OCI-LY1 (cell line): ENCODE measurements around the gene TTLL5.

ENCODE experiments used
- H2AFZ ChIP-seq: fragments of 200-600 bp; sonication (generic), shearing (Covaris generic); 2 replicates; pipeline ENCODE4 v1.6.0; 2014; ENCODE audit warnings: antibody characterized with exemption, mild to moderate bottlenecking, low read length
- H3F3A ChIP-seq: fragments of 200-600 bp; sonication (generic), shearing (Covaris generic); 2 replicates; pipeline ENCODE4 v1.6.0; 2014; ENCODE audit warnings: mild to moderate bottlenecking, antibody characterized with exemption, low read length, moderate library complexity; ENCODE audit not compliant: insufficient read depth
- H3K27ac ChIP-seq: fragments of 200-600 bp; sonication (generic); 2 replicates; pipeline ENCODE4 v1.5.1; 2014; ENCODE audit warnings: low read length, mixed run types, mild to moderate bottlenecking, low read depth; ENCODE audit not compliant: poor library complexity, severe bottlenecking
- H3K27me3 ChIP-seq: fragments of 200-600 bp; sonication (generic); 2 replicates; pipeline ENCODE4 v1.6.0; 2014; ENCODE audit warnings: antibody characterized with exemption, mild to moderate bottlenecking, low read length, moderate library complexity; ENCODE audit not compliant: insufficient read depth
- H3K36me3 ChIP-seq: fragments of 200-600 bp; sonication (generic); 2 replicates; pipeline ENCODE4 v1.6.1; 2014; ENCODE audit warnings: mild to moderate bottlenecking, antibody characterized with exemption, low read length, moderate library complexity, mixed read lengths; ENCODE audit not compliant: insufficient read depth
- H3K4me1 ChIP-seq: fragments of 200-600 bp; sonication (generic); 2 replicates; pipeline ENCODE4 v1.5.1; 2014; ENCODE audit warnings: mild to moderate bottlenecking, low read length, moderate library complexity; ENCODE audit not compliant: insufficient read depth, severe bottlenecking
- H3K4me2 ChIP-seq: fragments of 200-600 bp; sonication (generic), shearing (Covaris generic); 2 replicates; pipeline ENCODE4 v1.6.1; 2014; ENCODE audit warnings: low read length
- H3K4me3 ChIP-seq: fragments of 200-600 bp; sonication (generic); 2 replicates; pipeline ENCODE4 v1.5.1; 2014; ENCODE audit warnings: low read length, low read depth, mild to moderate bottlenecking, mixed read lengths; ENCODE audit not compliant: poor library complexity, severe bottlenecking
- H3K79me2 ChIP-seq: fragments of 200-600 bp; shearing (Covaris generic); 2 replicates; pipeline ENCODE4 v1.6.1; 2016; ENCODE audit warnings: mixed run types, low read length, mixed read lengths; ENCODE audit not compliant: insufficient read depth
- H3K9ac ChIP-seq: fragments of 200-600 bp; sonication (generic), shearing (Covaris generic); 2 replicates; pipeline ENCODE4 v1.6.1; 2014; ENCODE audit warnings: mild to moderate bottlenecking, low read length, mixed read lengths
- H3K9me2 ChIP-seq: fragments of 200-600 bp; sonication (generic), shearing (Covaris generic); 2 replicates; pipeline ENCODE4 v1.6.1; 2014; ENCODE audit warnings: low read depth, mild to moderate bottlenecking, low read length, mixed read lengths
- H3K9me3 ChIP-seq: fragments of 200-600 bp; shearing (Covaris generic); 2 replicates; pipeline ENCODE4 v1.6.1; 2014; ENCODE audit warnings: low read length, mixed read lengths
- H4K20me1 ChIP-seq: fragments of 200-600 bp; sonication (generic), shearing (Covaris generic); 2 replicates; pipeline ENCODE4 v1.6.0; 2016; ENCODE audit warnings: mild to moderate bottlenecking, low read length; ENCODE audit not compliant: insufficient read depth
- CTCF ChIP-seq: fragments of 200-600 bp; sonication (generic), shearing (Covaris generic); IDR thresholded peaks from 2 replicates; pipeline ENCODE4 v1.5.1; 2017; ENCODE audit warnings: mild to moderate bottlenecking, antibody characterized with exemption, low read length, moderate library complexity, mixed read lengths
- EZH2 ChIP-seq: fragments of 200-600 bp; sonication (generic), shearing (Covaris generic); IDR thresholded peaks from 2 replicates; pipeline ENCODE4 v1.8.0; 2017; ENCODE audit warnings: borderline replicate concordance, mixed run types, mild to moderate bottlenecking, antibody characterized with exemption, low read length, moderate library complexity, mixed read lengths

The TTLL5 gene

GRCh38 chr14:75911883-75912282 is 250.8 kb downstream of the TTLL5 start:
- Histone ChIP-seq H3K79me2 (no peaks in the 10 kb centered on the region), H3K9me2 (no peaks in the 10 kb centered on the region), H3K27me3 (no peaks in the 10 kb centered on the region), H3K4me3 (no peak overlapping the region), H3K27ac (no peak overlapping the region), H3K9ac (no peak overlapping the region), H3K36me3 (no peaks in the 10 kb centered on the region), H3K4me2 (no peak overlapping the region), H3K4me1 (no peaks in the 10 kb centered on the region), H2AFZ (no peak overlapping the region), H3F3A (no peaks in the 10 kb centered on the region), H4K20me1 (no peaks in the 10 kb centered on the region), H3K9me3 (no peaks in the 10 kb centered on the region)
- TF ChIP-seq CTCF (no peak), EZH2 (no peak)

- Histone ChIP-seq H4K20me1 (no peaks in the 10 kb centered on the region), H3K27ac (no peak overlapping the region), H3K79me2 (no peaks in the 10 kb centered on the region), H3K9me3 (no peaks in the 10 kb centered on the region), H3K4me1 (no peaks in the 10 kb centered on the region), H3F3A (no peaks in the 10 kb centered on the region), H3K4me3 (no peak overlapping the region), H3K36me3 (no peaks in the 10 kb centered on the region), H3K9ac (no peak overlapping the region), H3K9me2 (no peaks in the 10 kb centered on the region), H3K27me3 (no peaks in the 10 kb centered on the region), H3K4me2 (no peak overlapping the region), H2AFZ (no peak overlapping the region)
- no peak for TF ChIP-seq CTCF
- no peak for TF ChIP-seq EZH2
These were observed 252.1 kb downstream of the TTLL5 start for GRCh38 chr14:75913183-75913582.

- H3K36me3 ChIP-seq = no peaks in the 10 kb centered on the region
- no peaks in the 10 kb centered on the region for H3K9me3 ChIP-seq
- no peaks in the 10 kb centered on the region for H3F3A ChIP-seq
- H3K4me3 ChIP-seq = no peak overlapping the region
- no peak for TF ChIP-seq CTCF
- TF ChIP-seq EZH2 = no peak
- no peaks in the 10 kb centered on the region for H3K9me2 ChIP-seq
- no peak overlapping the region for H3K4me2 ChIP-seq
- no peak overlapping the region for H2AFZ ChIP-seq
- no peak overlapping the region for H3K27ac ChIP-seq
- no peaks in the 10 kb centered on the region for H3K4me1 ChIP-seq
- H3K79me2 ChIP-seq = no peaks in the 10 kb centered on the region
- no peaks in the 10 kb centered on the region for H4K20me1 ChIP-seq
- H3K27me3 ChIP-seq = no peaks in the 10 kb centered on the region
- no peak overlapping the region for H3K9ac ChIP-seq
These were observed 254.0 kb downstream of the TTLL5 start for GRCh38 chr14:75915045-75915444.
